ENCODE measurements around the gene ITIH2. TPM values are rescaled to one million over a fixed set of nuclear protein-coding genes. Genes with fewer than 3 reads are reported as not detected.

Gene ITIH2
- total RNA-seq, 1 experiment from 2014 or later: 0.57 TPM

DNA sequence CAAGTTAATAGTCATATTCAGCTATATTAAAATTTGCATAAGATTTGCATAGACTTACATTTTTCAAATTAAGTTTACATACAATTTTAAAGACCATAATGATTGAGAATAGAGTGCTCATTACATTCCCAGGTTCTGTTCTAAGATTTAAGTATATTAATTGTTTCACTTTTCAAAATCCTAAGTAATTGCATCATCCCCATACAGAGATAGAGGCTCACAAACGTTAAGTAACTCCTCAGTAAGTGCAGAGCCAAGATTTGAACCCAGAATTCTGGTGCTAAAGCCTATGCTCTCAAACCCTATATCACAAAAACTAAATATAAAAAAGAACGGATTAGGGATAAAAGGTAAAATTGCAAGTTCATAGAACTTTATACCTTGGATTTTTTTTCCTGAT is 38.4 kb upstream of the ITIH2 start:
- ATAC-seq: no peak
- Histone ChIP-seq H3K4me3 (replicated peaks in 1 of 2; ENCODE audit: low read depth in 1 of 2, low read length in 2 of 2) (no peak overlapping the region), H3K79me2 (ENCODE audit: insufficient read depth, low read length) (no peaks in the 10 kb centered on the region), H3K9ac (ENCODE audit: low read length) (no peak overlapping the region), H3K27me3 (ENCODE audit: insufficient read depth, low read length) (peaks cover 20% of the 10 kb centered on the region), H2AFZ (ENCODE audit: low read depth, low read length, poor library complexity, severe bottlenecking) (no peak overlapping the region), H3K4me2 (ENCODE audit: low read length) (no peak overlapping the region), H3K27ac (ENCODE audit: low read depth, low read length) (no peak overlapping the region), H3K36me3 (ENCODE audit: control insufficient read depth in 1 of 2, insufficient read depth in 2 of 2, low read length in 2 of 2) (no peaks in the 10 kb centered on the region), H3K4me1 (ENCODE audit: control insufficient read depth in 1 of 2, insufficient read depth in 2 of 2, low read length in 2 of 2) (no peaks in the 10 kb centered on the region), H3K9me2 (ENCODE audit: insufficient read depth) (no peaks in the 10 kb centered on the region), H3K9me3 (ENCODE audit: control insufficient read depth in 1 of 2, insufficient read depth in 1 of 2, low read depth in 1 of 2, low read length in 2 of 2) (no peaks in the 10 kb centered on the region), H4K20me1 (ENCODE audit: insufficient read depth) (no peaks in the 10 kb centered on the region)
- BruUV-seq (replicated peaks): no TSS peak
- CTCF ChIA-PET: interaction anchor here (1.4 kb wide), 1 partner anchor 23 kb away, joined by 4 read pairs; no protein-coding TSS in a partner anchor
- RAD21 ChIA-PET (ENCODE audit: low non-redundant PET in 1 of 2, low total read pairs in 2 of 2, uncharacterized antibody in 2 of 2, unreplicated experiment in 2 of 2): no interaction called here
- DNase-seq (ENCODE audit: low read depth, low spot score): no peak
- intact Hi-C loops (cut with micrococcal nuclease): no loop called here
- POLR2A ChIA-PET: no interaction called here
- TF ChIP-seq EZH2phosphoT487 (IDR thresholded peaks at IDR 0.05; ENCODE audit: borderline replicate concordance) (no peak), EGR1 (IDR thresholded peaks at IDR 0.05; ENCODE audit: low read depth) (no peak), RAD21 (IDR thresholded peaks at IDR 0.05; ENCODE audit: low read depth) (no peak), ZBTB33 (IDR thresholded peaks at IDR 0.05; ENCODE audit: extremely low read depth, insufficient replicate concordance, low read length) (no peak), CEBPB (IDR thresholded peaks at IDR 0.05; ENCODE audit: low read depth) (no peak), ELF1 (IDR thresholded peaks at IDR 0.05; ENCODE audit: borderline replicate concordance, low read depth) (no peak), JUND (IDR thresholded peaks at IDR 0.05) (no peak), SP1 (IDR thresholded peaks at IDR 0.05; ENCODE audit: low read depth) (no peak), EZH2 (IDR thresholded peaks at IDR 0.05) (no peak), SIN3A (IDR thresholded peaks at IDR 0.05; ENCODE audit: low read depth) (no peak), ZFX (IDR thresholded peaks at IDR 0.05) (no peak), CBX3 (IDR thresholded peaks at IDR 0.05; ENCODE audit: low read depth) (no peak)
- TF ChIP-seq, protein P1, sequence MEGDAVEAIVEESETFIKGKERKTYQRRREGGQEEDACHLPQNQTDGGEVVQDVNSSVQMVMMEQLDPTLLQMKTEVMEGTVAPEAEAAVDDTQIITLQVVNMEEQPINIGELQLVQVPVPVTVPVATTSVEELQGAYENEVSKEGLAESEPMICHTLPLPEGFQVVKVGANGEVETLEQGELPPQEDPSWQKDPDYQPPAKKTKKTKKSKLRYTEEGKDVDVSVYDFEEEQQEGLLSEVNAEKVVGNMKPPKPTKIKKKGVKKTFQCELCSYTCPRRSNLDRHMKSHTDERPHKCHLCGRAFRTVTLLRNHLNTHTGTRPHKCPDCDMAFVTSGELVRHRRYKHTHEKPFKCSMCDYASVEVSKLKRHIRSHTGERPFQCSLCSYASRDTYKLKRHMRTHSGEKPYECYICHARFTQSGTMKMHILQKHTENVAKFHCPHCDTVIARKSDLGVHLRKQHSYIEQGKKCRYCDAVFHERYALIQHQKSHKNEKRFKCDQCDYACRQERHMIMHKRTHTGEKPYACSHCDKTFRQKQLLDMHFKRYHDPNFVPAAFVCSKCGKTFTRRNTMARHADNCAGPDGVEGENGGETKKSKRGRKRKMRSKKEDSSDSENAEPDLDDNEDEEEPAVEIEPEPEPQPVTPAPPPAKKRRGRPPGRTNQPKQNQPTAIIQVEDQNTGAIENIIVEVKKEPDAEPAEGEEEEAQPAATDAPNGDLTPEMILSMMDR (IDR thresholded peaks at IDR 0.05 in 2 of 3, conservative IDR thresholded peaks at IDR 0.05 in 1 of 3; ENCODE audit: borderline replicate concordance in 1 of 3, insufficient read depth in 1 of 3, low read depth in 2 of 3, low read length in 2 of 3): no peak

All from HCT116 (cell line).